Muscle layer of colon (tissue), 2 donors: ENCODE measurements around the gene ZNF804B.

ENCODE experiments used
- H3K27ac ChIP-seq: one replicate; pipeline ENCODE4 v1.7.0; 2013; ENCODE audit warnings: low read depth, mild to moderate bottlenecking, low read length, moderate library complexity
- H3K27me3 ChIP-seq, 2 donors: one replicate each; pipeline ENCODE4 v1.7.0; 2013; ENCODE audit warnings: low read length in 2 of 2, mild to moderate bottlenecking in 2 of 2; ENCODE audit not compliant: insufficient read depth in 2 of 2, control insufficient read depth in 1 of 2
- H3K36me3 ChIP-seq: one replicate; pipeline ENCODE4 v1.7.0; 2013; ENCODE audit warnings: mild to moderate bottlenecking, low read length; ENCODE audit not compliant: insufficient read depth
- H3K4me1 ChIP-seq: one replicate; pipeline ENCODE4 v1.7.0; 2013; ENCODE audit warnings: mild to moderate bottlenecking, low read length; ENCODE audit not compliant: insufficient read depth
- H3K4me3 ChIP-seq, 2 donors: one replicate each; pipeline ENCODE4 v1.7.0; 2013; ENCODE audit warnings: low read length in 2 of 2, low read depth in 1 of 2, mild to moderate bottlenecking in 1 of 2, moderate library complexity in 1 of 2
- H3K9ac ChIP-seq: one replicate; pipeline ENCODE4 v1.7.0; 2013; ENCODE audit warnings: low read length
- H3K9me3 ChIP-seq: one replicate; pipeline ENCODE4 v1.7.0; 2013; ENCODE audit warnings: mild to moderate bottlenecking, low read length
- donor health status: abdominal sarcoma.
- donor health status: Adenocarcinoma of cecum.

ZNF804B gene

GRCh38 chr7:89042940-89043339 lies 283.4 kb downstream of the ZNF804B start:
- H3K27ac ChIP-seq = no peak overlapping the region
- no peak overlapping the region for H3K4me3 ChIP-seq
- no peaks in the 10 kb centered on the region for H3K27me3 ChIP-seq
- no peaks in the 10 kb centered on the region for H3K9me3 ChIP-seq
- H3K36me3 ChIP-seq = no peaks in the 10 kb centered on the region
- H3K4me1 ChIP-seq = no peaks in the 10 kb centered on the region
- no peak overlapping the region for H3K9ac ChIP-seq

DNA sequence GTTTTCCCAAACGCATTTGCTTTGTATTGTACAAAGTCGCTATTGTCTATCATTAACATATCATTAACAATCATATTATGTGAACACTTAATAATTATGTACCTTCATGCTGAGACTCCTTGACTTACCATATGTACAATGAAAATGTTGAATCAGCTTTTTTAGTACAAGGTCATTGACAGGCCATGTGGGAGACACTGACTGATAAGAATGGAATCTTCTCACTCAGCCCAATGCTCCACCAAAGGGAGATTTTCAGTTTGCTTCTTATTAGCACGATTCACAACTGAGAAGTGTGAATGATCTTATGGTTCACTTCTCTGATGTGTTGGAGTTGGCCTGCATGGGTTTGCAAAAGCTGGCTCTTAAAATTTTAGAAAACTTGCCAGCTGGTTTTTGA lies 289.5 kb downstream of the ZNF804B start:
- no peak overlapping the region for H3K27ac ChIP-seq
- H3K27me3 ChIP-seq = no peaks in the 10 kb centered on the region
- H3K4me3 ChIP-seq = no peak overlapping the region
- no peaks in the 10 kb centered on the region for H3K4me1 ChIP-seq
- H3K9me3 ChIP-seq = no peaks in the 10 kb centered on the region
- H3K36me3 ChIP-seq = no peaks in the 10 kb centered on the region
- no peak overlapping the region for H3K9ac ChIP-seq

GRCh38 chr7:89053130-89053529 lies 293.6 kb downstream of the ZNF804B start:
- H3K27ac ChIP-seq = no peak overlapping the region
- no peaks in the 10 kb centered on the region for H3K27me3 ChIP-seq
- no peak overlapping the region for H3K9ac ChIP-seq
- H3K4me1 ChIP-seq = no peaks in the 10 kb centered on the region
- no peaks in the 10 kb centered on the region for H3K9me3 ChIP-seq
- H3K4me3 ChIP-seq = no peak overlapping the region
- H3K36me3 ChIP-seq = no peaks in the 10 kb centered on the region

DNA sequence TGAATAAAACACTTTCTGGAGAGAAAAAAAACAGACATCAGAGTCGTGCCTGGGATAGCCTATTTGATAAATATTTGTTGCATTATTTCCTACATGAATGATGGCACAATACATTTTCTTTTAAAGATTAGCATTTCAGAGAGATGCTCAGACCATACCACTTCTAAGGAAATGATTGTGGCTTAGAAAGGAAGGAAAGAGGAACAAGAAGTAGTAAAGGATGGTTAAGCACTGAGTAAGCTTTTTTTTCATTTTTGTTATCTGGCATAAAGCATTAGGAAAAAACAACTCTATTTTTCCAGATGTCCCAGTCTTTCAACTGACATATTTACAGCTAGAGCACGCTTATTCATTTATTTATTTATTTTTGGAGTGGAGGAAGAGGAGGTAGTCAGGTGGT lies 294.9 kb downstream of the ZNF804B start:
- H3K27me3 ChIP-seq = no peaks in the 10 kb centered on the region
- no peak overlapping the region for H3K4me3 ChIP-seq
- H3K27ac ChIP-seq = no peak overlapping the region
- no peaks in the 10 kb centered on the region for H3K4me1 ChIP-seq
- H3K36me3 ChIP-seq = no peaks in the 10 kb centered on the region
- H3K9me3 ChIP-seq = no peaks in the 10 kb centered on the region
- H3K9ac ChIP-seq = no peak overlapping the region

DNA sequence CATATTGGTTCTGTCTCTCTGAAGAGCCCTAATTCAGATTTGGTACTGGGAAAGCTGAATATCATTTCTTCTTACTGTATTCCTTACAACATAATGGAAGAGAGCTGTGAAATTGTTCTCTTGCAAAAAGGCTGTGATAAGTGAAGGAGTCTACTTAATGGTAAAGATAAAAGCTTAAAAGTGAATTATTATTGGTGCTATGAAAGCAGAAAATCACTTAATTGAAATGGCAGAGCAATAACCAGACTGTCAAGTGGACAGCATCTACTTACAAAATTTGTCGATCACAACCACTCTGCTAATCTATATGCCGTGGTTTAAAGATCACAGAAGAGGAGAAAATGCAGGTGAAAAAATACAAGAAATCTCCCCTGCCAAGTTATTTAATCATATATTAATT lies 300.7 kb downstream of the ZNF804B start:
- Histone ChIP-seq H3K27ac (no peak overlapping the region), H3K27me3 (no peaks in the 10 kb centered on the region), H3K4me3 (no peak overlapping the region), H3K9me3 (no peaks in the 10 kb centered on the region), H3K9ac (no peak overlapping the region), H3K36me3 (no peaks in the 10 kb centered on the region), H3K4me1 (no peaks in the 10 kb centered on the region)

DNA sequence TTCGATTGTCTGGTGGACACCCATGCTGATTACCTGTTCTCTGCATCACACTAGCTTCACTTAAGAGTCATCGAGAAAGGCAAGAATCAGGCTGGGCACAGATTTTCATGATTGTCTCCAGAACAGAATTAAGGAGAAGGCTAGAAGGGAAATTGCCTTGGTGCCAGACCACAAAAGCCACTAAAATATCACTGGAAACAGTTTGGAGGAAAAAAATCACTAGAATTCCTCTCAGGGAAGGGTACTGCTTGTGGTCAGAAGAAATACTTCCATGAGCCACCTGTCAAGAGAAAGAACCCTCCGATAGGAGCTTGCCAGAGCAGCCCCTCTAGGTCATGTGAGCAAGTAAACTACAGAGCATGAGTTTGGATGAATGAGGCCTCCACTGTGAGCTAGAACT lies 305.3 kb downstream of the ZNF804B start:
- no peak overlapping the region for H3K27ac ChIP-seq
- H3K9ac ChIP-seq = no peak overlapping the region

DNA sequence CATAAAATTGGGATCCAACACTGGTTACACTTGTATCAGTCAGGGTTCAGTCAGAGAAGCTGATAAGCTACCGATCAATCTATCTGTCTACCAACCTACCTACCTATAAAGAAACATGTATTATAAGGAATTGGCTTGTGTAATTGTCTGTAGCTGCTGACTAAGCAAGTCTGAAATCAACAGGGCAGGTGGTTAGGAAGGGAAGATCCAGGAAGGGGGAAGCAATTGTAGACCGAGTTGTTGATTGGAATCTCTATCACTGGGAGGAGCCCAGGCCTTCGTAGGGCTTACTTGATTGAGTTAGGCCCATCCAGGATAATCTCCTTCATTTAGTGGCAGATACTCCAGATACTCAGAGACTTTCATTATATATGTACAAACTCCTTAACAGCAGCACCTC lies 307.5 kb downstream of the ZNF804B start:
- no peaks in the 10 kb centered on the region for H3K27me3 ChIP-seq
- H3K9ac ChIP-seq = no peak overlapping the region
- H3K36me3 ChIP-seq = no peaks in the 10 kb centered on the region
- no peak overlapping the region for H3K27ac ChIP-seq
- no peaks in the 10 kb centered on the region for H3K9me3 ChIP-seq
- no peaks in the 10 kb centered on the region for H3K4me1 ChIP-seq
- no peak overlapping the region for H3K4me3 ChIP-seq

More for the DNA sequence above, 305.3 kb downstream of the ZNF804B start:
- H3K4me1 ChIP-seq = no peaks in the 10 kb centered on the region
- H3K27me3 ChIP-seq = no peaks in the 10 kb centered on the region
- no peaks in the 10 kb centered on the region for H3K36me3 ChIP-seq
- H3K9me3 ChIP-seq = no peaks in the 10 kb centered on the region
- H3K4me3 ChIP-seq = no peak overlapping the region

DNA sequence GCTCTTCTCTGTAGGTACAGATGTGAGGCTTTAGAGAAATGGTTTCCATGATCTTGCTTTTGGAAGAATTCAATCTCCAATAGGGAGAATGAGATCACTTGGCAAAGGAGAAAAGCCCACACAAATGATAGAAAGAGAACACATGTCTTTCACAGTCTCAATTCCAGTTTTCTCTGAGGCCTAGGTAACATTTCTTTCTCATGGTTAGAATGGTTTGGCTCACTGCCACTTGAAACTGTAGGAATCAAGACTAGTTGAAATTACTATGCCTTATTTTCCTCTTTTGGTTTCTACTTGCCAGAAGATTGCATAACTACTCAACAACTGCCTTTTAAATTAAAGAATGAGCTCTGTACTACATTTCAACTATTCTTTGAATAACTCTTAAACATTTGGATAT lies 312.6 kb downstream of the ZNF804B start:
- Histone ChIP-seq H3K9me3 (no peaks in the 10 kb centered on the region), H3K4me1 (no peaks in the 10 kb centered on the region), H3K36me3 (no peaks in the 10 kb centered on the region), H3K9ac (no peak overlapping the region), H3K27me3 (no peaks in the 10 kb centered on the region), H3K27ac (no peak overlapping the region), H3K4me3 (no peak overlapping the region)

- no peak overlapping the region for H3K4me3 ChIP-seq
- H3K4me1 ChIP-seq = no peaks in the 10 kb centered on the region
- H3K27me3 ChIP-seq = no peaks in the 10 kb centered on the region
- no peaks in the 10 kb centered on the region for H3K36me3 ChIP-seq
- no peaks in the 10 kb centered on the region for H3K9me3 ChIP-seq
- no peak overlapping the region for H3K27ac ChIP-seq
- H3K9ac ChIP-seq = no peak overlapping the region
These were observed 314.3 kb downstream of the ZNF804B start for GRCh38 chr7:89073776-89074175.

DNA sequence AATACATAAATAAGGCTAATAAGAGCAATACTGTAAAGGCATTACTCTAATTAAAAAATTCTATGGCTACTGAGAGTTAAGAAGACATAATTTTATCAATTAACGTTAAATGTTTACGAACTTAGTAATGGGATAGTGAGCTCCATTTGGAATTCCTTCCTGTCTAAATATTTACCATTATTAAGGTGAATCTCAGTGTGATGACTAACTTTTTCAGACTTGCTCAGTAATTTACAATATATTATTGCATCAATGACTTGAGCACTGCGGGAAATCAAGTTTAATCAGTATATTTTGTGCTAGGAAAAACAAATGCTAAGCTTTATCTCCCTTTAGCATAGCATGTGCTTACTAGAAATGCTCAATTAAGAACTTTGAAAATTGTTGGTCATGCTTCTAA lies 318.5 kb downstream of the ZNF804B start:
- Histone ChIP-seq H3K36me3 (no peaks in the 10 kb centered on the region), H3K27ac (no peak overlapping the region), H3K4me3 (no peak overlapping the region), H3K27me3 (no peaks in the 10 kb centered on the region), H3K4me1 (no peaks in the 10 kb centered on the region), H3K9me3 (no peaks in the 10 kb centered on the region), H3K9ac (no peak overlapping the region)

DNA sequence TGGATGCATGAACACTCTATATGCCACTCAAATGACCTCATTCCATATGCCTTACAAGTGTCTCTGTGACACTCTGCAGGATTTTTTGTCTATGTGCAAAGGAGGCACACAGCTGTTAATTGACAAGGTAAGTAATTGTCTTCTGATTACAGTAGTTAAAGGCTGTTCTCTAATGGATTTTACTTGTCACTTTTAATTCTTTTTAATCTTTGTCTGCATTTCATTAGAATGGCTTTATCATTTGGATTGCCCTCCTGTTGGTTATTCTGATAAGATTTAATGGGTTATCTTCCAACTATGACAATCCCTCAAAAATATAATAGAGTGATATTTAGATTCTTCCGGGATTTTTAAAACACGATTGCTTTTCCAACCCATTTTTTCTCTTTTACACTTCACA lies 326.1 kb downstream of the ZNF804B start:
- Histone ChIP-seq H3K4me3 (no peak overlapping the region), H3K9ac (no peak overlapping the region), H3K9me3 (no peaks in the 10 kb centered on the region), H3K4me1 (no peaks in the 10 kb centered on the region), H3K27ac (no peak overlapping the region), H3K27me3 (no peaks in the 10 kb centered on the region), H3K36me3 (no peaks in the 10 kb centered on the region)

- no peaks in the 10 kb centered on the region for H3K27me3 ChIP-seq
- H3K36me3 ChIP-seq = no peaks in the 10 kb centered on the region
- H3K9ac ChIP-seq = no peak overlapping the region
- no peaks in the 10 kb centered on the region for H3K9me3 ChIP-seq
- H3K4me3 ChIP-seq = no peak overlapping the region
- no peaks in the 10 kb centered on the region for H3K4me1 ChIP-seq
- no peak overlapping the region for H3K27ac ChIP-seq
These were observed 332.1 kb downstream of the ZNF804B start for GRCh38 chr7:89091550-89091949.
